SK-N-SH (cell line): ENCODE results near the gene RAI1. TPM values are rescaled to one million over a fixed set of nuclear protein-coding genes. Genes with fewer than 3 reads are reported as not detected.

Experiments
- CTCF ChIA-PET: fragments of 300-600, 350-600 bp; formaldehyde crosslinking; extraction: SDS; loops from one replicate; lab custom pipeline; 2021; lab: Yijun Ruan, JAX
- POLR2A ChIA-PET: fragments of 350-600 bp; sonication (Branson Sonifier 250); formaldehyde crosslinking; extraction: SDS; loops from one replicate; lab custom pipeline; 2020; ENCODE audit warnings: antibody characterized with exemption, inconsistent platforms; lab: Yijun Ruan, JAX
- DNase-seq: peaks from one replicate; pipeline ENCODE4 v3.0.0; 2012
- H2AFZ ChIP-seq: fragments of 200-600 bp; sonication (generic); 2 replicates; pipeline ENCODE4 v1.8.1; 2016; ENCODE audit warnings: antibody characterized with exemption, mild to moderate bottlenecking, low read depth
- H3F3A ChIP-seq: fragments of 200-600 bp; sonication (generic); replicated peaks from 2 replicates; pipeline ENCODE3; 2016; ENCODE audit warnings: antibody characterized with exemption, mild to moderate bottlenecking; ENCODE audit not compliant: insufficient read depth
- H3K27ac ChIP-seq, 2 experiments: fragments of 200-500 bp in 1 of 2; fragments of 200-600 bp in 1 of 2; sonication (Bioruptor generic) in 1 of 2; sonication (generic), shearing (Covaris generic) in 1 of 2; 2 replicates each; pipeline versions ENCODE4 v1.5.1 to v1.6.1; 2014 to 2016; ENCODE audit warnings: low read depth in 2 of 2, inconsistent platforms in 1 of 2, low read length in 1 of 2, mild to moderate bottlenecking in 1 of 2, mixed read lengths in 1 of 2
- H3K27me3 ChIP-seq: fragments of 200-600 bp; sonication (generic), shearing (Covaris generic); 2 replicates; pipeline ENCODE4 v1.6.1; 2016; ENCODE audit warnings: mixed run types; ENCODE audit not compliant: insufficient read depth
- H3K36me3 ChIP-seq, 2 experiments: fragments of 200-500 bp in 1 of 2; fragments of 200-600 bp in 1 of 2; sonication (Bioruptor generic) in 1 of 2; sonication (generic) in 1 of 2; replicated peaks in 1 of 2; 2 replicates each; pipeline versions ENCODE3 to v1.5.1; 2014 to 2016; ENCODE audit warnings: low read length in 1 of 2, mild to moderate bottlenecking in 1 of 2; ENCODE audit not compliant: insufficient read depth in 2 of 2, control insufficient read depth in 1 of 2
- H3K4me1 ChIP-seq, 2 experiments: fragments of 200-500 bp in 1 of 2; fragments of 200-600 bp in 1 of 2; sonication (Bioruptor generic) in 1 of 2; sonication (generic), shearing (Covaris generic) in 1 of 2; 2 replicates each; pipeline versions ENCODE4 v1.5.1 to v1.6.1; 2014 to 2016; ENCODE audit warnings: low read depth in 1 of 2, low read length in 1 of 2, mixed run types in 1 of 2; ENCODE audit not compliant: insufficient read depth in 2 of 2, control insufficient read depth in 1 of 2
- H3K4me2 ChIP-seq: fragments of 200-600 bp; sonication (generic), shearing (Covaris generic); 2 replicates; pipeline ENCODE4 v1.6.1; 2017; ENCODE audit warnings: mixed run types
- H3K4me3 ChIP-seq, 2 experiments: fragments of 200-500 bp in 1 of 2; fragments of 200-600 bp in 1 of 2; sonication (Bioruptor generic) in 1 of 2; sonication (generic), shearing (Covaris generic) in 1 of 2; 2 replicates each; pipeline versions ENCODE4 v1.5.1 to v1.8.1; 2014 to 2016; ENCODE audit warnings: low read depth in 2 of 2, inconsistent platforms in 1 of 2, low read length in 1 of 2, mild to moderate bottlenecking in 1 of 2, mixed read lengths in 1 of 2, moderate library complexity in 1 of 2
- H3K79me2 ChIP-seq: fragments of 200-600 bp; sonication (generic); 2 replicates; pipeline ENCODE4 v1.8.1; 2017; ENCODE audit warnings: mild to moderate bottlenecking; ENCODE audit not compliant: insufficient read depth
- H3K9ac ChIP-seq: fragments of 200-600 bp; sonication (generic); 2 replicates; pipeline ENCODE4 v1.6.1; 2017; ENCODE audit warnings: mixed run types
- H3K9me2 ChIP-seq: fragments of 200-600 bp; sonication (generic); 2 replicates; pipeline ENCODE4 v1.6.1; 2017; ENCODE audit warnings: mixed run types
- H3K9me3 ChIP-seq: fragments of 200-600 bp; sonication (generic); 2 replicates; pipeline ENCODE4 v1.6.1; 2017; ENCODE audit warnings: mixed run types, mild to moderate bottlenecking, moderate library complexity
- H4K20me1 ChIP-seq: fragments of 200-600 bp; sonication (generic); 2 replicates; pipeline ENCODE4 v1.6.1; 2017; ENCODE audit warnings: mild to moderate bottlenecking, mixed run types; ENCODE audit not compliant: insufficient read depth
- ELF1 ChIP-seq: IDR thresholded peaks from 2 replicates; pipeline ENCODE4 v1.4.0; 2012
- FOSL2 ChIP-seq: IDR thresholded peaks from 2 replicates; pipeline ENCODE4 v1.4.0; 2012; ENCODE audit warnings: low read depth, mild to moderate bottlenecking, moderate library complexity, borderline replicate concordance
- GABPA ChIP-seq: IDR thresholded peaks from 2 replicates; pipeline ENCODE4 v1.4.0; 2012; ENCODE audit warnings: low read depth, mild to moderate bottlenecking
- MXI1 ChIP-seq: IDR thresholded peaks from 2 replicates; pipeline ENCODE4 v1.6.1; 2012; ENCODE audit warnings: mild to moderate bottlenecking, low read depth, low read length, improper control_type of control experiment
- RCOR1 ChIP-seq: fragments of 150-350 bp; IDR thresholded peaks from 2 replicates; pipeline ENCODE4 v1.6.1; 2017; ENCODE audit warnings: antibody characterized with exemption, low read length
- SIN3A ChIP-seq: IDR thresholded peaks from 2 replicates; pipeline ENCODE4 v1.6.1; 2012; ENCODE audit warnings: low read depth, mild to moderate bottlenecking, low read length, moderate library complexity, borderline replicate concordance
- TCF12 ChIP-seq: IDR thresholded peaks from 2 replicates; pipeline ENCODE4 v1.4.0; 2012
- YY1 ChIP-seq: IDR thresholded peaks from 2 replicates; pipeline ENCODE4 v1.4.0; 2012; ENCODE audit warnings: low read depth, mild to moderate bottlenecking
- WGBS: methylation state at CpG from one replicate; pipeline ENCODE4 v1.1.6; 2017; ENCODE audit warnings: low lambda C conversion rate; 5-methylcytosine and 5-hydroxymethylcytosine counted together
- polyA plus RNA-seq, 3 experiments: library from polyadenylated mRNA; depleted of rRNA; stranded (reverse); fragments of >200 nt; gene quantifications; 2 replicates each; pipeline ENCODE4 v1.2.3, GENCODE V29; 2012
- TF ChIP-seq, protein P1 (sequence below): fragments of 200-600 bp; sonication (generic); IDR thresholded peaks from 2 replicates; pipeline ENCODE4 v1.6.1; 2017; ENCODE audit warnings: antibody characterized with exemption, mild to moderate bottlenecking, moderate library complexity
- TF ChIP-seq, protein P2 (sequence below): IDR thresholded peaks from 2 replicates; pipeline ENCODE4 v1.4.0; 2012; ENCODE audit warnings: low read depth

Gene RAI1
- polyA plus RNA-seq, 1 of the 3 experiments (the other 2 are of a cell fraction), result 4.7 TPM

DNA sequence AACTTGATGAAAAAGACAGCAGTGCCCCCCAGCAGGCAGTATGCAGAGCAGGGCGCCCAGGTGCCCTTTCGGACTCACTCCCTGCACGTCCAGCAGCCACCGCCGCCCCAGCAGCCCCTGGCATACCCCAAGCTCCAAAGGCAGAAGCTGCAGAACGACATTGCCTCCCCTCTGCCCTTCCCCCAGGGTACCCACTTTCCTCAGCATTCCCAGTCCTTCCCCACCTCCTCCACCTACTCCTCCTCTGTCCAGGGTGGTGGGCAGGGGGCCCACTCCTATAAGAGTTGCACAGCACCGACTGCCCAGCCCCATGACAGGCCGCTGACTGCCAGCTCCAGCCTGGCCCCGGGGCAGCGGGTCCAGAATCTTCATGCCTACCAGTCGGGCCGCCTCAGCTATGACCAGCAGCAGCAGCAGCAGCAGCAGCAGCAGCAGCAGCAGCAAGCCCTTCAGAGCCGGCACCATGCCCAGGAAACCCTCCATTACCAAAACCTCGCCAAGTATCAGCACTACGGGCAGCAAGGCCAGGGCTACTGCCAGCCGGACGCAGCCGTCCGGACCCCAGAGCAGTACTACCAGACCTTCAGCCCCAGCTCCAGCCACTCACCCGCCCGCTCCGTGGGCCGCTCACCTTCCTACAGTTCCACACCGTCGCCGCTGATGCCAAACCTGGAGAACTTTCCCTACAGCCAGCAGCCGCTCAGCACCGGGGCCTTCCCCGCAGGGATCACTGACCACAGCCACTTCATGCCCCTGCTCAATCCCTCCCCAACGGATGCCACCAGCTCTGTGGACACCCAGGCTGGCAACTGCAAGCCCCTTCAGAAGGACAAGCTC is 112.3 kb downstream of the RAI1 start:
- 97% methylated on average over 24 of the region's 30 CpGs for WGBS
- Histone ChIP-seq H3K9me3 (no peaks in the 10 kb centered on the region), H4K20me1 (peaks cover 62% of the 10 kb centered on the region), H3K27ac (peak overlapping the region in 1 of 2 experiments; percentile 96; a peak in 2 of 4 replicates), H3K9ac (no peak overlapping the region), H3K4me2 (no peak overlapping the region)
- POLR2A ChIA-PET, result interaction anchor here (0.5 to 1.2 kb wide), 3 partner anchors 10 to 111 kb away, joined by 3 read pairs; no protein-coding TSS in a partner anchor
- TF ChIP-seq MXI1, result no peak
- TF ChIP-seq, protein P1, sequence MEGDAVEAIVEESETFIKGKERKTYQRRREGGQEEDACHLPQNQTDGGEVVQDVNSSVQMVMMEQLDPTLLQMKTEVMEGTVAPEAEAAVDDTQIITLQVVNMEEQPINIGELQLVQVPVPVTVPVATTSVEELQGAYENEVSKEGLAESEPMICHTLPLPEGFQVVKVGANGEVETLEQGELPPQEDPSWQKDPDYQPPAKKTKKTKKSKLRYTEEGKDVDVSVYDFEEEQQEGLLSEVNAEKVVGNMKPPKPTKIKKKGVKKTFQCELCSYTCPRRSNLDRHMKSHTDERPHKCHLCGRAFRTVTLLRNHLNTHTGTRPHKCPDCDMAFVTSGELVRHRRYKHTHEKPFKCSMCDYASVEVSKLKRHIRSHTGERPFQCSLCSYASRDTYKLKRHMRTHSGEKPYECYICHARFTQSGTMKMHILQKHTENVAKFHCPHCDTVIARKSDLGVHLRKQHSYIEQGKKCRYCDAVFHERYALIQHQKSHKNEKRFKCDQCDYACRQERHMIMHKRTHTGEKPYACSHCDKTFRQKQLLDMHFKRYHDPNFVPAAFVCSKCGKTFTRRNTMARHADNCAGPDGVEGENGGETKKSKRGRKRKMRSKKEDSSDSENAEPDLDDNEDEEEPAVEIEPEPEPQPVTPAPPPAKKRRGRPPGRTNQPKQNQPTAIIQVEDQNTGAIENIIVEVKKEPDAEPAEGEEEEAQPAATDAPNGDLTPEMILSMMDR, result no peak
- no peak for TF ChIP-seq FOSL2
- TF ChIP-seq RCOR1, result no peak
- no peak for TF ChIP-seq SIN3A
- TF ChIP-seq ELF1, result no peak
- no peak for TF ChIP-seq GABPA
- TF ChIP-seq, all 33 proteins: peak for 0
- peaks cover 33 to 70% of the 10 kb centered on the region in 2 experiments; a peak in 3 of 4 replicates for H3K4me1 ChIP-seq
- no peak overlapping the region for H2AFZ ChIP-seq
- no peaks in the 10 kb centered on the region for H3F3A ChIP-seq
- H3K9me2 ChIP-seq, result no peaks in the 10 kb centered on the region
- H3K36me3 ChIP-seq, result peaks cover 0 to 50% of the 10 kb centered on the region in 2 experiments
- no peaks in the 10 kb centered on the region for H3K27me3 ChIP-seq
- DNase-seq, result no peak
- no peak overlapping the region for H3K4me3 ChIP-seq
- CTCF ChIA-PET, result interaction anchor here (1.0 to 4.2 kb wide), 6 partner anchors 9 to 126 kb away, joined by 3 to 25 read pairs (median 6); no protein-coding TSS in a partner anchor
- H3K79me2 ChIP-seq, result peaks cover 5% of the 10 kb centered on the region; the same call in 1 of the 2 replicates

DNA sequence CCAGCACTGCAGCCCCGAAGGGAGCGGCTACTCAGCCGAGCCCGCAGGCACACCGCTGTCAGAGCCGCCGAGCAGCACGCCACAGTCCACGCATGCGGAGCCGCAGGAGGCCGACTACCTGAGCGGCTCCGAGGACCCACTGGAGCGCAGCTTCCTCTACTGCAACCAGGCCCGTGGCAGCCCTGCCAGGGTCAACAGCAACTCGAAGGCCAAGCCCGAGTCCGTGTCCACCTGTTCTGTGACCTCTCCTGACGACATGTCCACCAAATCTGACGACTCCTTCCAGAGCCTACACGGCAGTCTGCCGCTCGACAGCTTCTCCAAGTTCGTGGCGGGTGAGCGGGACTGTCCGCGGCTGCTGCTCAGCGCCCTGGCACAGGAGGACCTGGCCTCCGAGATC is 113.1 kb downstream of the RAI1 start:
- WGBS, result 94% methylated on average over 17 of the region's 31 CpGs
- Histone ChIP-seq H3K4me1 (peaks cover 31 to 62% of the 10 kb centered on the region in 2 experiments; a peak in 3 of 4 replicates), H3K36me3 (peaks cover 0 to 55% of the 10 kb centered on the region in 2 experiments), H3K9me2 (no peaks in the 10 kb centered on the region), H3F3A (no peaks in the 10 kb centered on the region), H4K20me1 (peaks cover 55% of the 10 kb centered on the region), H3K4me2 (no peak overlapping the region), H3K79me2 (peaks cover 5% of the 10 kb centered on the region; the same call in 1 of the 2 replicates), H3K27ac (peak overlapping the region in 1 of 2 experiments; percentile 96; a peak in 1 of 4 replicates), H3K9ac (no peak overlapping the region), H3K4me3 (no peak overlapping the region), H3K27me3 (no peaks in the 10 kb centered on the region), H2AFZ (no peak overlapping the region), H3K9me3 (no peaks in the 10 kb centered on the region)
- TF ChIP-seq TCF12 (no peak), ELF1 (no peak), YY1 (no peak)
- TF ChIP-seq, protein P2, sequence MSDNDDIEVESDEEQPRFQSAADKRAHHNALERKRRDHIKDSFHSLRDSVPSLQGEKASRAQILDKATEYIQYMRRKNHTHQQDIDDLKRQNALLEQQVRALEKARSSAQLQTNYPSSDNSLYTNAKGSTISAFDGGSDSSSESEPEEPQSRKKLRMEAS, result no peak
- POLR2A ChIA-PET, result no interaction called here
- CTCF ChIA-PET, result interaction anchor here (0.6 to 2.5 kb wide), 4 partner anchors 14 to 125 kb away, joined by 3 to 8 read pairs (median 4); no protein-coding TSS in a partner anchor
- no peak for DNase-seq
